ENCODE data around the gene PITX2.

DNA sequence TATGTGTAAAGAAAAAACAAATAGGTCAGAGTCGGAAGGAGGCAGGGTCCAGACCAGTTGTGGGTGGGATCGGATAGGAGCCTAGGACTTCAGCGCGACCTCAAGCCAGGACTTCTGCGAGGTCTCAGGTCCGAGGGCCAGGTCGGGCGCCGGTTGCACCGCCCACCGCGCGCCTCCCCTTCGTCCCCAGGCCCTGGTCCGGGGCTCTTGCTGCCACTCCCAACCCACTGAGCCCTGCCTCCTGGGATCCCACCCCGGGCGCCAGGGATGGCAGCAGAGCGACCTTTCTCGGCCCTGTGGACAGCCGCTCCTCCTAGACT, 12.3 kb downstream of the PITX2 start:
- no peak for TF ChIP-seq EZH2 (IDR thresholded peaks at IDR 0.05; ENCODE audit: borderline replicate concordance, low read length)
- TF ChIP-seq, protein P1, sequence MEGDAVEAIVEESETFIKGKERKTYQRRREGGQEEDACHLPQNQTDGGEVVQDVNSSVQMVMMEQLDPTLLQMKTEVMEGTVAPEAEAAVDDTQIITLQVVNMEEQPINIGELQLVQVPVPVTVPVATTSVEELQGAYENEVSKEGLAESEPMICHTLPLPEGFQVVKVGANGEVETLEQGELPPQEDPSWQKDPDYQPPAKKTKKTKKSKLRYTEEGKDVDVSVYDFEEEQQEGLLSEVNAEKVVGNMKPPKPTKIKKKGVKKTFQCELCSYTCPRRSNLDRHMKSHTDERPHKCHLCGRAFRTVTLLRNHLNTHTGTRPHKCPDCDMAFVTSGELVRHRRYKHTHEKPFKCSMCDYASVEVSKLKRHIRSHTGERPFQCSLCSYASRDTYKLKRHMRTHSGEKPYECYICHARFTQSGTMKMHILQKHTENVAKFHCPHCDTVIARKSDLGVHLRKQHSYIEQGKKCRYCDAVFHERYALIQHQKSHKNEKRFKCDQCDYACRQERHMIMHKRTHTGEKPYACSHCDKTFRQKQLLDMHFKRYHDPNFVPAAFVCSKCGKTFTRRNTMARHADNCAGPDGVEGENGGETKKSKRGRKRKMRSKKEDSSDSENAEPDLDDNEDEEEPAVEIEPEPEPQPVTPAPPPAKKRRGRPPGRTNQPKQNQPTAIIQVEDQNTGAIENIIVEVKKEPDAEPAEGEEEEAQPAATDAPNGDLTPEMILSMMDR (conservative IDR thresholded peaks at IDR 0.05 in 1 of 2, IDR thresholded peaks at IDR 0.05 in 1 of 2; ENCODE audit: extremely low read depth in 1 of 2, insufficient read depth in 1 of 2, low read depth in 1 of 2, low read length in 2 of 2): no peak

Measured in mammary epithelial cell (primary cell).